Hippocampal formation (tissue), 2 donors: ENCODE measurements around the gene ACAD8.
"Not testable (repeated sequence)": the region's sequence is repeated elsewhere in the genome, so short reads cannot be mapped to it uniquely, and the experiment has no call there.

Experiments used
- DNase-seq, 2 donors: peaks; one replicate each; lab custom pipeline; 2025; lab: John Stamatoyannopoulos, UW

ACAD8 gene

GRCh38 chr11:134238956-134239355 is 14.4 kb upstream of the ACAD8 start:
- no peak for DNase-seq

DNA sequence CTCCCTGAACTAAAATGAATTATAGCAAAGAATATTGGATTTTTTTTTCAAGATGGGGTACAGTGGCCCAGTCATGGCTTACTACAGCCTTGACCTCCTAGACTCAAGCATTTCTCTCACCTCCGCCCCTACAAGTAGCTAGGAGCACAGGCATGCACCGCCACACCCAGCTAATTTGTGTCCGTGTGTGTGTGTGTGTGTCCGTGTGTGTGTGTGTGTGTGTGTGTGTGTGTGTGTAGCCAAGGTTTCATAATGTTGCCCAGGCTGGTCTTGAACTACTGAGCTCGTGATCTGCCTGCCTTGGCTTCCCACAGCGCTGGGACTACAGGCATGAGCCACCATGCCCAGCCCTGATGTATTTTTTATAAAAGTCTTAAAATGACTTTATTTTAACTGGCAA is 12.8 kb upstream of the ACAD8 start:
- DNase-seq: no peak

- no peak for DNase-seq
These were observed 11.0 kb upstream of the ACAD8 start for GRCh38 chr11:134242376-134242775.

GRCh38 chr11:134243913-134244312 is 9.5 kb upstream of the ACAD8 start:
- no peak for DNase-seq

- no peak for DNase-seq
These were observed 8.8 kb upstream of the ACAD8 start for GRCh38 chr11:134244593-134244992.

DNA sequence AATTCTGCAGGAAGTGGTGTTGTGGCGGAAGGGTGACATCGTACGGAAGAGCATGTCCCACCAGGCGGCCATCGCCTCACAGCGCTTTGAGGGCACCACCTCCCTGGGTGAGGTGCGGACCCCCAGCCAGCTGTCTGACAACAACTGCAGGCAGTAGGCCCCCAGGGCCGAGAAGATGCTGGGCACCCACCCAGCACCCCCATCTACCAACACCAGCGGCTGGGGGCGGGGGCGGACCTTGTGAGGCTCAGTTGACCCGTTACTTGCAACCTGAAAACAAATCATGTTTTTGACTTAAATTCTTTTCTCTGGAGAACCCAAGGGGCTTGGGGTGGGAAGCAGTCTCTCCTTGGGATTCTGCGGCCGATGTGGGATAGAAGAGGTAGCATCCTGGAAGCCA is 7.9 kb upstream of the ACAD8 start:
- no peak for DNase-seq

- no peak for DNase-seq
These were observed 7.3 kb upstream of the ACAD8 start for GRCh38 chr11:134246100-134246499.

DNA sequence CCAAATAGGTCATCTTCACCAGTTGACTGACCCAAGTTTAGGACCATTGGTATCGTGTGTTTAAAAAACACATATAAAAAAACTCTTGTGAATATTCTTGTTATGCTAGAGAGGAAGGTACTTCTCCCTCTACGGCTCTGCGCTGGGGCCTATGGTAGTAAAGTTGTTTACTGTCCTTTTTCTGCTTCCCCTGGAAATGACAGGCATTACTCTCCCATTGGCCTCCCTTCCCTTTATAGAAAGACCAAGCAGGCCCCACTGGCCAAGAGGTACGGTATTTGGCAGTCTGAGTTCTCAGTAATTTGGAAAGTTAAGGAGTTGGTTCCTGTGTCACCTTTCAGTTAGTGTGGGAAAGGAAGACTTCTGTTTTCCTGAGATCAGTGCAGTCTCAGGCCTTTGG is 6.7 kb upstream of the ACAD8 start:
- DNase-seq: no peak

GRCh38 chr11:134248910-134249480 is 4.4 kb upstream of the ACAD8 start:
- DNase-seq: no peak

DNA sequence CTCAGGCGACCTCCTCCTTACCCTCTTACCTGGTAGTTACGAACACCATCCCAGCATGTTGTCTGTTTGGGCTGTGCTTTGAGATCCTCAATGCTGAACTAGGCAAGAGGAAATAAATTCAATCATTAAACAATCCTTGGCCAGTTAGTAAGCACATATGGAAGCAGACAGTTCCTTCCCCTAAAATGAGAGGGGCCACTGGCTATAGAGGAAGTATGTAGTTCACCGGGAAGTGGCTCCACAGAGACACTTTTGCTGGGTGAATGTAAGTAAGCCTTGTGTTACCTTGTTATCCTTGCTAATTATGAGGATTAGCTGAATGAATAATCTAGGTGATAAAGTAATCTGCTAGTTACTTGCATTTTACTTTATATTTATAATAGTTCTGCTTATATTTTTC is 3.1 kb upstream of the ACAD8 start:
- DNase-seq: no peak

DNA sequence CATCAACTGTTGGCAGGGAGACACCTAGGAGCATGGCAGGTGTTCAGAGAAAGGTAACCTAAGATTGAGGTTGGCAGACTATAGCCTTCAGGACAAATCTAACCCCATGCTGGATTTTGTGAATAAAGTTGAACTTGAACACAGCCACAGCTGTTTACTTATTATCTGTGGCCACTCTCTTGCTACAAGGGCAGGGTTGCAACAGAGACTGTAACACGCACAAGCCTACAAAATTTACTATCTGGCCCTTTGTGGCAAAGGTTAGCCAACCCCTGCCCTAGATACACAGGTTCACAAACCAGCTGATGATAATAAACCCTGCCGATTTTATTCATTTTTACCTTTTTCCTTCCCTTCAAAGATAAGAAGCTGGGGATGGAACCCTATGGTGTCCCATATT is 2.7 kb upstream of the ACAD8 start:
- no peak for DNase-seq

DNA sequence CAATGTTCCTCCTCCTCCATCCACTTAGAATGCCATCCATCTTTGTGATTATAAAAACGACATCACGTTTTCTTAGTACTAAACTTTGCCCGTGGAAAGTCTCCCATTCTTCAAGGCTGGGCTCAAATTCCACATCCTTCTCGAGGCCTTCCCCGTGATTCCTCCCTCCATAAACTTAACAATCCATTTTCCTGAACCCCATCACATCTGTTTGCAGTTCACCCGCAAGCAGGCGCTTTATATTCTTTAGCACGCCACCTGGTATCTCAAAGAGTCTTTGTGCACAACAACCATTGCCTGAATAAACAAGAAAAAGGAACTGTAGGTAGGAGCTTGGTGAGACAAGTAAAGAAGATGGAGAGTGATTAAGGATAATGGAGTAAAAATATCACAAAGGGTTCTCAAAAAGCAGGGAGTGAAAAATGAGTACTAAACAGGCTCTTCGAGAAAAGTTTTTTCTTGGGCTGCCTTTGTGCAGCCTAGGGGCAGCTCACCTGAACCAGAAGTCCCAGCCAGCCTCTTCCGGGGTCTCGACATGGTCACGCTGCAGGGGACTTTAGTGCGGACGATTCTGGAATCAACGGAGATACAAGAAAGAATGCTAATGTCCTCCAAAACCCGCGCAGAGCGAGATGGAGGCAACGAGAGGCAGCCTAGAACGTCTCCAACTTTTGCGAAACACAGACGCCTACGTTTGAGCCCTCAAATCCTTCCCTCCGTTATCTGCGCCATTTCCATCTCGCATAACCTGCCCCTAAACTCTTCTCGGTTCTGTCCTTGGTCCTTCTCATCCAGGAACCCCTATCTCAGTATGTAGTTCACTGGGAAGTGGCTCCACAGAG is 801 bp upstream of the ACAD8 start:
- no peak for DNase-seq

DNA sequence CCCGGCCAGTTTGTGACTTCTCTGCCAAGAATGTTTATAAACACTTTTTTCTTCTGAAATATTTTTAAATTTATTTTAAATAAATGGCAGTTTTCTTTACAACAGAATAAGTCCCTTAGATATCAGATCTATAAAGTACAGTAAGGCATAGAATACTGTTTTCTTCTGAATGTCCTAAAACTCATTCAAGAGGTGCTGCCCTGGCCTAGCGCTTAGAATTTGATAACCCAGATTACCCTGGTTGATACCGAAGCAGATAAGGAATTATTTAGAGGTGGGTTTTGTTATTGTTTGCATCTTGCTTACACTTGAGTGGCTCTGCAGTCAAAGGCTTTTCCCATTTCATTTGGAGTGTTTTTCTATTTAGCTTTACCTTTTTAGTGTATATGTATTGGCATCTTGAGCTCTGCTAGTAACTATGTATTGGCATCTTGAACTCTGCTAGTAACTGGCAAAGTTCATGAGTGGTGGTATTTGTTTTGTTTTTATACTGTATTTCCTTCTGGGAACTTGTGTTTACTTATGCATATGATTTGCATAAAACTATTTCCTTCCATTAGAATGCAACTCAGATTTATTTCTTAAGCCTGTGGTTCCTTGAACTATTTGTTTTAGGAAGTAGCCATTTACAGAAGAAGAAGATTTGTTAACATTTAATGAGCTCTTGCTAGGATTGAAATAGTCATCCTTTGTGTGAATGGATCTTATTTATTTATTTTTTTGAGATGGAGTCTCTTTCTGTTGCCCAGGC is 1.2 kb downstream of the ACAD8 start:
- no peak for DNase-seq

GRCh38 chr11:134255184-134255561 is 1.8 kb downstream of the ACAD8 start:
- DNase-seq: not testable (repeated sequence)

- DNase-seq: no peak
These were observed 3.7 kb downstream of the ACAD8 start for GRCh38 chr11:134257101-134257500.

- DNase-seq: no peak
These were observed 5.2 kb downstream of the ACAD8 start for GRCh38 chr11:134258577-134258976.

GRCh38 chr11:134260503-134260902 is 7.1 kb downstream of the ACAD8 start:
- no peak for DNase-seq

GRCh38 chr11:134260983-134261382 is 7.6 kb downstream of the ACAD8 start:
- DNase-seq: no peak

DNA sequence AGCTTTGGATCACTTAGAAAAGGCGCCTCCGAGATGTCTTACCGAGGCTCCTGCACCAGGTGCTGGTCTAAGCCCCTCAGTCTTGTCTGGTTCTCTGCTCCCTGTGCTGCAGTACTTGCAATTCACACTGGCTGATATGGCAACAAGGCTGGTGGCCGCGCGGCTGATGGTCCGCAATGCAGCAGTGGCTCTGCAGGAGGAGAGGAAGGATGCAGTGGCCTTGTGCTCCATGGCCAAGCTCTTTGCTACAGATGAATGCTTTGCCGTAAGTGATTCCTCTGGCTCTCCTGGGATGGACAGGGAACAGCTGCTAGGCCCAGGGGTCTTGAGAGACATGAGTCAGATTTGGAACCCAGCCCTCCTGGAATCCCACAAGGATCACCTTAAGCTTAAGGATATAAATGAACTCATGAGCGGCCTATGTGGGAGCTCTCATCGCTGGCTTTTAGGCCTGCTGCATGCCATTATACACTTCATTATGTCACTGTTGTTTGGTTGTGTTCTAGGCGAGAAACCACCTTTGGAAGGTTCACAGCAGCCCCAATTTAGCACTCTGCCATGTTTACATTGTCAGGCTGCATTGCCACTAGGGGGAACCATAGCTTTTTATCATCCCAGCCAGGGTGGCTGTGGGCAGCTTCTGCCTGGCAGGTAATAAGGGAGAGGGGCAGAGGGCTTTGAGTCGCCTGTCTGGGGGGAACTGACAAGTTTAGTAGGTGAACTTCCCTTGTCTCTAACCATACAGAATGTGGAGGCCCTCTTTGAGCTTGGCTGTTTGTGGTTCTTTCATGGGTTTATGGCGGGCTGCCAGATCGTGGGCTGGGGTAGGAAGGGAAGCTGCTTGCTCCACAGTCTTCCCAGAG is 8.5 kb downstream of the ACAD8 start:
- DNase-seq: no peak

DNA sequence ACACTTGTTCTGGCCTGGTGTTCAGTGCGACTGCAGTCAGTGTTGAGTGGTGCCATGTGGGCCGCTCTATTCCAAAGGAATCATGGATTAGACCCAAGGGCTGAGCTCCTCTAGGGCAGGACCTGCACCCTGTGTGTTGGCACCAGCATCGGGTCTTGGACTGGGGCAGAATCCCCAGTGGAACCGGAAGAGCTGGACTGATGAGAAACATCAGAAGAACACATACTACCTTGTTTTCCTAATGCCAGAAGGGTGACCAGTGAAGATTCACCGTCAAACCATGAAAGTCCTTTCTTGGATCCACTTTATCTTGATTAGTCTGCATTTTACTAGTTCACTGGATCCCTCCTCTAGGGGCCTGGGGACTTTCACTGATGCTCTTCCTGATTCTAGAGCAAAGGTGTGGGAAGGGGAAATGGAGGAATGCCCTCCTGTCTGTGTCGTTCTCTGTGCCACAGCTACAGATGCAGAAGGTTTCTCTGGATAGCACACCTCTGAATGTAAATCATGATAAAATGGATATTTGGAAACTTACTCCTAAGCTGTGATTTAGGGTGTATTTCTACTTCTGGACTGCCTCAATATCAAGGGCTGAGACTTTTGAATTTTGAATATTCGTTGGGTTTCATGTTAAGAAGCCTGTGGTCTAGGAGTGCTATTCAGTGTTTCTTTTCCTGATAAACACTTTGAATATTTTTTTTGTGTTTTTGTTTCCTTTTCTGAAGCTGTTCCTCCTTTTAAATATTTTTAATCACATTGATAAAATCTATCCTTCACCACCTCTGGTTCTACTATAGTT is 11.8 kb downstream of the ACAD8 start:
- no peak for DNase-seq

DNA sequence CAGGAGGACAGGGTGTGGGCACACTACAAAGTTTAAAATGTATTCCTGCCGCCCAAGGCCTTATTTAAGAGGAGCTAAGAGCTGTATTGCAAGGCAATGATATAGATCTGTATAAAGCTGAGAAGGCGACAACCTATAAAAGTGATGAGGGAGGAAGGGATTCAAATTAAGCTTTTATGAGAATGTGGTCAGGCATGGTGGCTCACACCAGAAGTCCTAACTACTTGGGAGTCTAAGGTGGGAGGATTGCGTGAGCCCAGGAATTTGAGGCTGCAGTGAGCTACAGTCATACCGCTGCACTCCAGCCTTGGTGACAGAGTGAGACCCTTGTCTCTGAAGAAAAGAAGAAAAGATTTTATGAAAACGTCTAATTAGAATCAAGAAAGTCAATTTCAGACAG is 13.1 kb downstream of the ACAD8 start:
- DNase-seq: no peak
